22Rv1 (cell line): ENCODE results near the gene ST6GALNAC2.

Source experiments
- ZFX ChIP-seq: fragments of 450-650 bp; IDR thresholded peaks from 2 replicates; pipeline ENCODE4 v1.6.1; 2017; ENCODE audit warnings: antibody characterized with exemption, borderline replicate concordance
- TF ChIP-seq, protein P1 (sequence below): fragments of 450-650 bp; IDR thresholded peaks from 2 replicates; pipeline ENCODE4 v1.5.1; 2017; ENCODE audit warnings: mild to moderate bottlenecking

DNA sequence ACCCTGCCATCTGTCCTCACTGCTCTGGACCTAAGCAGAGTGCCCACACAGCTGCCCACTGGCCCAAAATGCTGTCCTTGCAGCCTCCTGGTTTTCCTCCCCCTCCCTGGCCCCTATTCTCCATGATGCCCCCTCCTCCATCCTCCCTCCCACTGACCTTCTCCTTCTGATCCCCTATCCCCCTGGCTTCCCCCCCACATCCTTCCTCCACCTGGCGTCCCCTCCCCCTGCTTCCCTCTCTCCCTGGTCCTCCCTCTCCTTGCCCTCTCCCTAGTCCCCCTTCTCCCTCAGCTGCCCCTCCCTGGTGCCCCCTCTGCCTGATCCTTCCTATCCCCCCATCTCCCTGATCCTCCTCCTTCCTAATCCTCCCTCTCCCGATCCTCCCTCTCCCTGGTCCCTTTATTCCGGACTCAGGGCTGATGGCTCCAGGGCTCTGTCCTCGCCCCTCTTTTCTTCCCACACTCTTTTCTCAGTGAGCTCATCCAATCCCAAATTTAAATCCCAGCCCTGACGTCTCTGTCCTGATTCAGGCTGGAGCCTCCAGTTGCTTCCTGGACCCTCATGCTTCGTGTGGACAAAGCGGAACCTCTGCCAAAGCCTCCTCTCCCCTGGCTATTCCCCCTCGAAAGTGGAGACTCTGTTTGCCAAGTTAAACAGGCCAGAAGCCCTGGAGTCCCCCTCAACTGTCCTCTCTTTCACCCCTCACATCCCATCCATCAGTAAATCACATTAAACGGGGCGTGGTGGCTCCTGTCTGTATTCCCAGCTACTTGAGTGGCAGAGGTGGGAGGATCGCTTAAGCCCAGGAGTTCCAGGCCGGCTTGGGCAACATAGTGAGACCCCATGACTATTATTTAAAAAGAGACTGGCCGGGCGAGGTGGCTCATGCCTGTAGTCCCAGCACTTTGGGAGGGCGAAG is 66.4 kb downstream of the ST6GALNAC2 start:
- TF ChIP-seq, protein P1, sequence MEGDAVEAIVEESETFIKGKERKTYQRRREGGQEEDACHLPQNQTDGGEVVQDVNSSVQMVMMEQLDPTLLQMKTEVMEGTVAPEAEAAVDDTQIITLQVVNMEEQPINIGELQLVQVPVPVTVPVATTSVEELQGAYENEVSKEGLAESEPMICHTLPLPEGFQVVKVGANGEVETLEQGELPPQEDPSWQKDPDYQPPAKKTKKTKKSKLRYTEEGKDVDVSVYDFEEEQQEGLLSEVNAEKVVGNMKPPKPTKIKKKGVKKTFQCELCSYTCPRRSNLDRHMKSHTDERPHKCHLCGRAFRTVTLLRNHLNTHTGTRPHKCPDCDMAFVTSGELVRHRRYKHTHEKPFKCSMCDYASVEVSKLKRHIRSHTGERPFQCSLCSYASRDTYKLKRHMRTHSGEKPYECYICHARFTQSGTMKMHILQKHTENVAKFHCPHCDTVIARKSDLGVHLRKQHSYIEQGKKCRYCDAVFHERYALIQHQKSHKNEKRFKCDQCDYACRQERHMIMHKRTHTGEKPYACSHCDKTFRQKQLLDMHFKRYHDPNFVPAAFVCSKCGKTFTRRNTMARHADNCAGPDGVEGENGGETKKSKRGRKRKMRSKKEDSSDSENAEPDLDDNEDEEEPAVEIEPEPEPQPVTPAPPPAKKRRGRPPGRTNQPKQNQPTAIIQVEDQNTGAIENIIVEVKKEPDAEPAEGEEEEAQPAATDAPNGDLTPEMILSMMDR: no peak
- no peak for TF ChIP-seq ZFX
